GM12892 (cell line): ENCODE measurements around the gene MCM10.

ENCODE experiments used
- POLR2A ChIP-seq: IDR thresholded peaks from 2 replicates; pipeline ENCODE4 v1.6.1; 2011; ENCODE audit warnings: low read depth, low read length, control low read depth
- POLR2AphosphoS5 ChIP-seq: IDR thresholded peaks from 2 replicates; pipeline ENCODE4 v1.6.1; 2011; ENCODE audit warnings: low read depth, low read length, control low read depth

GRCh38 chr10:13195016-13195415 is 33.7 kb downstream of the MCM10 start:
- TF ChIP-seq POLR2A (no peak), POLR2AphosphoS5 (no peak)
